Body of pancreas (tissue), 4 donors: ENCODE measurements around the gene CEMIP2.

Experiments
- POLR2A ChIP-seq, 3 donors: fragments of 450-650 bp; IDR thresholded peaks; one replicate each; pipeline ENCODE4 v1.6.1; 2016; ENCODE audit warnings: antibody characterized with exemption in 3 of 3, mild to moderate bottlenecking in 2 of 3
- TF ChIP-seq, protein P1 (sequence below), 7 experiments: fragments of 450-650 bp in 4 of 7; fragments of 200-600 bp in 3 of 7; sonication (generic) in 3 of 7; IDR thresholded peaks; one replicate each; pipeline ENCODE4 v1.5.1; 2016 to 2019; ENCODE audit warnings: antibody characterized with exemption in 7 of 7

DNA sequence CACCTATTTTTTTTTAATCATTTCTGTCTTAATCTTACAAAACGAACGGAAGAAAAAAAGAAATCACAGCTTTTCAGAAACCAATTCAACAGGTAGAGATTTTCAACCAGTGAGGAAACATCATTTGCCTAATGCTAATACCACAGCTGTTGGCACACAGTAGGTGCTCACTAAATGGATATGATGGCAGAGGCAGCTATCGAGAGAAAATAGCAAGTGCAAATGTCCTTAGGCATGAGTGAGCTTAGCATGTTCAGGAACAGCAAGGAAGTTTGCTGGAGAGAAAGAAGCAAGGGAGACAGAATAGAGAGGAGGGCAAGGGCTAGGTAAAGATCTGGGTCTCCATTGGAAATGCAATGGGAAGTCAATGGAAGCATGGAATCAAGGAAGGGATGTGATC, 49.2 kb downstream of the CEMIP2 start:
- TF ChIP-seq, protein P1, sequence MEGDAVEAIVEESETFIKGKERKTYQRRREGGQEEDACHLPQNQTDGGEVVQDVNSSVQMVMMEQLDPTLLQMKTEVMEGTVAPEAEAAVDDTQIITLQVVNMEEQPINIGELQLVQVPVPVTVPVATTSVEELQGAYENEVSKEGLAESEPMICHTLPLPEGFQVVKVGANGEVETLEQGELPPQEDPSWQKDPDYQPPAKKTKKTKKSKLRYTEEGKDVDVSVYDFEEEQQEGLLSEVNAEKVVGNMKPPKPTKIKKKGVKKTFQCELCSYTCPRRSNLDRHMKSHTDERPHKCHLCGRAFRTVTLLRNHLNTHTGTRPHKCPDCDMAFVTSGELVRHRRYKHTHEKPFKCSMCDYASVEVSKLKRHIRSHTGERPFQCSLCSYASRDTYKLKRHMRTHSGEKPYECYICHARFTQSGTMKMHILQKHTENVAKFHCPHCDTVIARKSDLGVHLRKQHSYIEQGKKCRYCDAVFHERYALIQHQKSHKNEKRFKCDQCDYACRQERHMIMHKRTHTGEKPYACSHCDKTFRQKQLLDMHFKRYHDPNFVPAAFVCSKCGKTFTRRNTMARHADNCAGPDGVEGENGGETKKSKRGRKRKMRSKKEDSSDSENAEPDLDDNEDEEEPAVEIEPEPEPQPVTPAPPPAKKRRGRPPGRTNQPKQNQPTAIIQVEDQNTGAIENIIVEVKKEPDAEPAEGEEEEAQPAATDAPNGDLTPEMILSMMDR (IDR thresholded peaks at IDR 0.05) = no peak
- no peak for TF ChIP-seq POLR2A (IDR thresholded peaks at IDR 0.05)
